Activated T-cell treated with anti-CD3 and anti-CD28 coated beads for 1 hour (primary cell): ENCODE results near the gene HSPA5.

Source experiments
- DNase-seq: peaks from one replicate; pipeline ENCODE4 v3.0.0-alpha.2; 2020; ENCODE audit warnings: low read depth

The HSPA5 gene

GRCh38 chr9:125189361-125190289 lies 51.5 kb downstream of the HSPA5 start, which contains the start of gene PPP6C:
PPP6C (minus strand) TSS chr9:125189803; CDS start chr9:125189718, 85 bp downstream.
- peak; percentile 96 for DNase-seq

- peak; percentile 27 for DNase-seq
Measured at GRCh38 chr9:125189011-125189360, 52.2 kb downstream of the HSPA5 start.
